Adrenal gland (tissue), 12 donors: ENCODE results near the gene CD44. TPM values are rescaled to one million over a fixed set of nuclear protein-coding genes. Genes with fewer than 3 reads are reported as not detected.

Experiments used
- DNase-seq, 7 donors: peaks; one replicate each; pipeline ENCODE4 v3.0.0-alpha.2; 2019 to 2020
- H3K27ac ChIP-seq, 5 donors: fragments of 200-600 bp; sonication (generic) in 4 of 5; 1 replicate in 3 of 5; 2 replicates in 2 of 5; pipeline versions ENCODE4 v1.5.1 to v1.8.0; 2016 to 2020; ENCODE audit warnings: mild to moderate bottlenecking in 1 of 5
- H3K27me3 ChIP-seq: fragments of 200-600 bp; 2 replicates; pipeline ENCODE4 v1.8.0; 2021
- H3K36me3 ChIP-seq, 2 donors: fragments of 200-600 bp; replicated peaks in 1 of 2; 1 replicate in 1 of 2; 2 replicates in 1 of 2; pipeline versions ENCODE4 v1.5.1 to v1.8.0; 2018 to 2022
- H3K4me1 ChIP-seq, 2 donors: fragments of 200-600 bp; replicated peaks in 1 of 2; 1 replicate in 1 of 2; 2 replicates in 1 of 2; pipeline versions ENCODE4 v1.5.1 to v1.8.0; 2018 to 2021
- H3K4me3 ChIP-seq, 4 donors: fragments of 200-600 bp; sonication (generic) in 3 of 4; one replicate each; pipeline ENCODE4 v1.5.1; 2016 to 2018
- H3K9me3 ChIP-seq, 3 donors: fragments of 200-600 bp; sonication (generic) in 1 of 3; replicated peaks in 1 of 3; 1 replicate in 2 of 3; 2 replicates in 1 of 3; pipeline versions ENCODE4 v1.5.1 to v1.8.0; 2016 to 2021
- POLR2A ChIP-seq, 2 donors: fragments of 450-650 bp; IDR thresholded peaks; one replicate each; pipeline ENCODE4 v1.6.1; 2017; ENCODE audit warnings: antibody characterized with exemption in 2 of 2, mild to moderate bottlenecking in 2 of 2, moderate library complexity in 1 of 2
- WGBS, 4 donors: extraction: QIAGEN DNeasy Blood & Tissue Kit in 2 of 4; methylation state at CpG; one replicate each; pipeline versions ENCODE4 v1.1.5 to v1.1.7; 2013 to 2017; 5-methylcytosine and 5-hydroxymethylcytosine counted together
- intact Hi-C, 2 donors: fragments of 100-400 bp; cut with DNase I; formaldehyde crosslinking; loops; one replicate each; pipeline versions ENCODE4 v1.14.1 to v1.15.0; 2022 to 2023
- polyA plus RNA-seq, 3 donors: library from polyadenylated mRNA; stranded (reverse); fragments of 200-250 nt in 2 of 3; fragments of 350-450 nt in 1 of 3; fragmentation: Illumina TruSeq in 1 of 3; extraction: RNeasy Lipid Tissue Mini Kit (QIAGEN cat#74804) in 1 of 3; gene quantifications; one replicate each; pipeline ENCODE4 v1.2.3, GENCODE V29; 2013 to 2014
- total RNA-seq, 9 donors: library from RNA; depleted of rRNA in 4 of 9; stranded (reverse); fragments of >200 nt in 4 of 9; fragments of 120-200 nt in 1 of 9; fragmentation: NEBNext Ultra II Directional in 1 of 9; extraction: Animal tissue kit (Norgen Biotek cat#: 25700) in 1 of 9; gene quantifications; one replicate each; pipeline versions ENCODE4 v1.1.0 to v1.2.4, GENCODE V29; 2013 to 2023
- TF ChIP-seq, protein P1 (sequence below), 6 experiments: fragments of 450-650 bp in 4 of 6; fragments of 200-600 bp in 2 of 6; sonication (generic) in 1 of 6; IDR thresholded peaks; 1 replicate in 5 of 6; 2 replicates in 1 of 6; pipeline versions ENCODE4 v1.5.1 to v1.8.0; 2016 to 2021; ENCODE audit warnings: antibody characterized with exemption in 6 of 6, mild to moderate bottlenecking in 2 of 6, moderate library complexity in 1 of 6
- donor health status: healthy with polysubstance abuse.
- donor health status: Bipolar disorder and iron deficiency.
- donor health status: DM: yes; HTN: yes; CAD: no.
- donor health status: DM: no; HTN: no; CAD: no.
- donor health status: DM: no; HTN: no; CAD: no.
- donor health status: DM: yes; HTN: yes; CAD: no.

CD44 gene
- total and polyA plus RNA-seq, 12 donors: 10.2 to 110 (median 77.5) TPM

DNA sequence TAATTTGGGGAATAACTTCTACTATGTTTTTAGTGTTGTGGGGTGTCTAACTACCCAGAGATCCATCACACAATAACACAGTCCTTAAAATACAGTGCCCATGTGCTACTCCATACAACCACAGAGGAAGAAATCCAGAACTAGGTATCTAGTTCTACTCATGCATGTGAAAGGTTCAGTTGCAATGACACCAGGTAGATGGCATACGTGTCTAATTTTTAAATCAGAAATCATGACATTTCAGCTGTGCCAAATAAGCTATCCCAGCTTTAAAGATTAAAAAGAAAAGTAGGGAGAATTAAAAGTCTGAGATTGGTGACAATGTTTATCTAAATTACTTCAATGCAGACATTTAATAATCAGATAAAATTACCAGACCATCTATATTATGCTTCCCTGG, 122.2 kb downstream of the CD44 start:
- Histone ChIP-seq H3K4me3 (no peak overlapping the region), H3K9me3 (no peaks in the 10 kb centered on the region), H3K4me1 (no peaks in the 10 kb centered on the region), H3K27ac (no peak overlapping the region), H3K36me3 (no peaks in the 10 kb centered on the region), H3K27me3 (no peaks in the 10 kb centered on the region)
- intact Hi-C loops: loop anchor here in 1 of 2 donors (10.0 kb wide), 1 partner anchor 114 kb away; no protein-coding TSS in a partner anchor
- DNase-seq: no peak
- 58 to 71% (median 62%) methylated on average over 1 of the region's 1 CpG for WGBS, 4 donors
- TF ChIP-seq, protein P1, sequence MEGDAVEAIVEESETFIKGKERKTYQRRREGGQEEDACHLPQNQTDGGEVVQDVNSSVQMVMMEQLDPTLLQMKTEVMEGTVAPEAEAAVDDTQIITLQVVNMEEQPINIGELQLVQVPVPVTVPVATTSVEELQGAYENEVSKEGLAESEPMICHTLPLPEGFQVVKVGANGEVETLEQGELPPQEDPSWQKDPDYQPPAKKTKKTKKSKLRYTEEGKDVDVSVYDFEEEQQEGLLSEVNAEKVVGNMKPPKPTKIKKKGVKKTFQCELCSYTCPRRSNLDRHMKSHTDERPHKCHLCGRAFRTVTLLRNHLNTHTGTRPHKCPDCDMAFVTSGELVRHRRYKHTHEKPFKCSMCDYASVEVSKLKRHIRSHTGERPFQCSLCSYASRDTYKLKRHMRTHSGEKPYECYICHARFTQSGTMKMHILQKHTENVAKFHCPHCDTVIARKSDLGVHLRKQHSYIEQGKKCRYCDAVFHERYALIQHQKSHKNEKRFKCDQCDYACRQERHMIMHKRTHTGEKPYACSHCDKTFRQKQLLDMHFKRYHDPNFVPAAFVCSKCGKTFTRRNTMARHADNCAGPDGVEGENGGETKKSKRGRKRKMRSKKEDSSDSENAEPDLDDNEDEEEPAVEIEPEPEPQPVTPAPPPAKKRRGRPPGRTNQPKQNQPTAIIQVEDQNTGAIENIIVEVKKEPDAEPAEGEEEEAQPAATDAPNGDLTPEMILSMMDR (IDR thresholded peaks at IDR 0.05): peak in 5 of 6 experiments; percentile 13 to 42 (median 27)
- TF ChIP-seq POLR2A (IDR thresholded peaks at IDR 0.05): no peak

DNA sequence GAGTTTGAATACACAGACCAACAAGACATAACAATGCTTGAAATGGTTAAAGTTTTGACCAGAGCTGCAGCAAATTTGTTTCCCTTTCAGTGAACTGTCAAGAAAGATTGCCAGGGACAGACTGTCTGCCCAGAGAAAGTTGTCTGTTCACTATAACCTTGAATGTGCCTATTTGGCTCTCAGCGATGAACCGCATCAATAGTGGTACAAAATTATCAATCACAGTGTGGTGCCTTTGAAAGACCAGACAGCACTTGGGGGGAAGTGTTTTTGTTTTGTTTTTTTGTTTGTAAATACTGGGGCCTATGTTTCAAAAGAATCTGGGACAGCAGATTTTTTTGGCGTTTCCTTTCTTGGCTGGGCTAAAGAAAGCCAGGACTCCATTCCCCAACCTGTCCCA, 123.1 kb downstream of the CD44 start:
- intact Hi-C loops: loop anchor here in 1 of 2 donors (10.0 kb wide), 1 partner anchor 113 kb away; no protein-coding TSS in a partner anchor
- no peak overlapping the region for H3K4me3 ChIP-seq
- WGBS, 4 donors: 41 to 65% (median 45%) methylated on average over 3 of the region's 3 CpGs
- DNase-seq: no peak
- no peaks in the 10 kb centered on the region for H3K36me3 ChIP-seq
- no peaks in the 10 kb centered on the region for H3K27me3 ChIP-seq
- H3K4me1 ChIP-seq: no peaks in the 10 kb centered on the region
- H3K27ac ChIP-seq: no peak overlapping the region
- TF ChIP-seq, protein P1 (IDR thresholded peaks at IDR 0.05): no peak
- no peak for TF ChIP-seq POLR2A (IDR thresholded peaks at IDR 0.05)
- no peaks in the 10 kb centered on the region for H3K9me3 ChIP-seq

DNA sequence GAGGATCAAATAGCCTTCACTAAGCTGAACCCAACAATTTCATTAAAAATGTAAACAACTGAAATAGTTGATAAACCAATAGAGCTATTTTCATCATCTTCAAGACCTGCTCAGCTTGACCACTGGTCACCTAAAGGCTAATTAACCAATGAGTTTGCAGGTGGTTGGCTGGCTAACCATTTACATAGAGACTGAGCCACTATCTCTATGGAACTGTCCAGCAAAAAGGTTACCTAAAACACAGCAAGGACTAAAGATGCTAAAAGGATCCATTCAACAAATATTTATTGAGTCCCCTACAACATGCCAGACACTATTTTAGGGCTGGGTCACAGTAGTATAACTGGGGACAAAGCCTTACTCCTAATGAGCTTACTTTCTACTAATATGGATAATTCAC, 123.8 kb downstream of the CD44 start:
- Histone ChIP-seq H3K9me3 (no peaks in the 10 kb centered on the region), H3K27me3 (no peaks in the 10 kb centered on the region), H3K4me1 (no peaks in the 10 kb centered on the region), H3K4me3 (no peak overlapping the region), H3K27ac (no peak overlapping the region), H3K36me3 (no peaks in the 10 kb centered on the region)
- no peak for DNase-seq
- TF ChIP-seq POLR2A (IDR thresholded peaks at IDR 0.05): no peak
- TF ChIP-seq, protein P1 (IDR thresholded peaks at IDR 0.05): no peak
- intact Hi-C loops: loop anchor here in 1 of 2 donors (10.0 kb wide), 1 partner anchor 112 kb away; no protein-coding TSS in a partner anchor

DNA sequence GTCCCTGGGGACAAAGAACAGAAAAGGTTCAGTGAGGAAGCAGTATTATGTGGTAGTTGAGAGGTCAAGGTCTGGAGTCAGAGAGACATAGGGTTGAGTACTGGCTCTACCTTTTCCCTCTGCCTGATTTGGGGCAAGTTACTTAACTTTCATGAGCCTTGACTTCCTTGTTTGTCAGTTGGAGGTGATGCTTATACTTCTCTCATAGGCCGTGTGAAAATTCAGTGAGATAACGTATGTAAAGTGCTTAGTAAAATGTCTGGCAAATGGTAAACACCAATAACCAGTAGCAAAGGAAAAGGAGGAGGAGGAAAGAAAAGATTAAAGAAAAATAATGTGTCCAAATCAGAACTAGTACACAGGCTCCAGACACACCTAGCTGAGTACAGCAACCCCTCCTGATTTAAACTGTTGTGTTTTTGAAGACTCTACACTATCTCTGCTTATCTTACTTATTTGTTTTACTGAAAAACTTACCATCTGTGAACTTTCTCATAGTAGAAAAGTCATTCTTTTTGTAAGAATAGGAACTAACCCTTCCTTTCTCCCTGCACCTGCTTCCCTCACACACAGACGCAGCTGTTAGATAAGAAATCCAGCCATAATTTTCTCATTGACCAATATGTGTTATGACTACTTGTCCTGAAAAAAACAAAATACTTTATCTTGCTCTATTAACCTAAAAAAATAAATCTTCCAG, 126.9 kb downstream of the CD44 start:
- Histone ChIP-seq H3K36me3 (no peaks in the 10 kb centered on the region), H3K27ac (no peak overlapping the region), H3K27me3 (no peaks in the 10 kb centered on the region), H3K4me1 (no peaks in the 10 kb centered on the region), H3K9me3 (no peaks in the 10 kb centered on the region), H3K4me3 (no peak overlapping the region)
- intact Hi-C loops: loop anchor here in 1 of 2 donors (10.0 kb wide), 1 partner anchor 109 kb away; no protein-coding TSS in a partner anchor
- WGBS, 4 donors: 61 to 78% (median 76%) methylated on average over 3 of the region's 3 CpGs
- no peak for DNase-seq
- TF ChIP-seq, protein P1 (IDR thresholded peaks at IDR 0.05): no peak
- no peak for TF ChIP-seq POLR2A (IDR thresholded peaks at IDR 0.05)
